HG02884 (cell line): ENCODE data around the gene DVL2.

Experiments
- ATAC-seq: cut with Tn5 transposase; IDR thresholded peaks from one replicate; pipeline ENCODE4 v1.9.1; 2021; ENCODE audit warnings: mild to moderate bottlenecking, moderate library complexity; ENCODE audit not compliant: unreplicated experiment

Gene DVL2

DNA sequence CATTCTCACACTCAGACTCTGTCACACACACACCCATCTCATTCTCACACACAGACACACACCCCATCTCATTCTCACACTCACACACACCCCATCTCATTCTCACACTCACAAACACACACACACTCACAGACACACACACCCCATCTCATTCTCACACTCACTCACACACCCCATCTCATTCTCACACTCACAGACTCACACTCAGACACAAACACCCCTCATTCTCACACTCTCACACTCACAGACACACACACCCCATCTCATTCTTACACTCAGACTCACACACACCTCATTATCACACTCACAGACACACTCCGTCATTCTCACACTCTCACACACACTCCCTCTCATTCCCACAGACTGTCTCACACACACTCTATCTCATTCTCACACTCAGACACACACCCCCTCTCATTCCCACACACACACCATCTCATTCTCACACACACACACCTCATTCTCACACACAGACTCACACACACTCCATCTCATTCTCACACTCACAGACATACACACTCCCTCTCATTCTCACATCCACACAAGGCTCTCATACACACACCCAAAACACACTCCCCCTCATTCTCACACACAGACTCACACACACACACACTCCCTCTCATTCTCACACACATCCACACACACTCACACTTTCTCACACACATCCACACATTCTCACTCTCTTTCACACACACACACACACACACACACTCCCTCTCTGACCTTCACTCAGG lies 58.0 kb downstream of the DVL2 start:
- ATAC-seq: no peak
